CD4-positive, alpha-beta memory T cell (primary cell): ENCODE data around the gene JAKMIP1. TPM values are rescaled to one million over a fixed set of nuclear protein-coding genes. Genes with fewer than 3 reads are reported as not detected.

Experiments used
- CTCF ChIA-PET: fragments of 350-600 bp; sonication (Branson Sonifier 250); formaldehyde crosslinking; loops from one replicate; lab custom pipeline; 2021; ENCODE audit warnings: inconsistent platforms; ENCODE audit not compliant: partially characterized antibody; lab: Charles Lee
- POLR2A ChIA-PET: fragments of 350-600 bp; sonication (Branson Sonifier 250); formaldehyde crosslinking; loops from one replicate; lab custom pipeline; 2021; ENCODE audit not compliant: partially characterized antibody; lab: Charles Lee
- DNase-seq, 5 donors: peaks; one replicate each; pipeline versions ENCODE4 v3.0.0 to v3.0.0-alpha.2; 2020 to 2022; ENCODE audit warnings: mixed read lengths in 1 of 5
- H3K27ac ChIP-seq: one replicate; pipeline ENCODE4 v1.7.0; 2013; ENCODE audit warnings: low read depth, low read length
- H3K27me3 ChIP-seq: 2 replicates; pipeline ENCODE4 v1.7.0; 2013; ENCODE audit warnings: mild to moderate bottlenecking, low read length, moderate library complexity; ENCODE audit not compliant: insufficient read depth
- H3K36me3 ChIP-seq: 2 replicates; pipeline ENCODE4 v1.7.0; 2013; ENCODE audit warnings: mild to moderate bottlenecking, low read length, moderate library complexity; ENCODE audit not compliant: insufficient read depth
- H3K4me1 ChIP-seq: 2 replicates; pipeline ENCODE4 v1.7.0; 2013; ENCODE audit warnings: mild to moderate bottlenecking, low read length, moderate library complexity; ENCODE audit not compliant: insufficient read depth
- H3K4me3 ChIP-seq, 2 donors: one replicate each; pipeline ENCODE4 v1.7.0; 2013; ENCODE audit warnings: low read length in 2 of 2, mild to moderate bottlenecking in 1 of 2
- H3K9me3 ChIP-seq, 2 donors: one replicate each; pipeline ENCODE4 v1.7.0; 2013; ENCODE audit warnings: low read length in 2 of 2, control low read depth in 1 of 2; ENCODE audit not compliant: control insufficient read depth in 1 of 2
- H3K27ac Mint-ChIP-seq, 7 donors: one replicate each; pipeline ENCODE4 v1.8.0; 2020 to 2021; ENCODE audit warnings: mixed read lengths in 7 of 7, mild to moderate bottlenecking in 6 of 7, inconsistent platforms in 3 of 7, moderate library complexity in 3 of 7
- H3K27me3 Mint-ChIP-seq, 2 donors: one replicate each; pipeline ENCODE4 v1.8.0; 2020 to 2021; ENCODE audit warnings: mixed read lengths in 2 of 2
- H3K36me3 Mint-ChIP-seq, 2 donors: one replicate each; pipeline ENCODE4 v1.8.0; 2020 to 2021; ENCODE audit warnings: mixed read lengths in 2 of 2, inconsistent platforms in 1 of 2, mild to moderate bottlenecking in 1 of 2
- H3K4me1 Mint-ChIP-seq, 4 donors: one replicate each; pipeline ENCODE4 v1.8.0; 2020 to 2021; ENCODE audit warnings: mixed read lengths in 4 of 4, mild to moderate bottlenecking in 1 of 4
- H3K4me3 Mint-ChIP-seq, 8 donors: one replicate each; pipeline ENCODE4 v1.8.0; 2020 to 2021; ENCODE audit warnings: mixed read lengths in 8 of 8, mild to moderate bottlenecking in 7 of 8, moderate library complexity in 6 of 8, inconsistent platforms in 3 of 8
- H3K9me3 Mint-ChIP-seq, 8 donors: one replicate each; pipeline ENCODE4 v1.8.0; 2020 to 2021; ENCODE audit warnings: mixed read lengths in 8 of 8, mild to moderate bottlenecking in 5 of 8, inconsistent platforms in 3 of 8, moderate library complexity in 1 of 8
- intact Hi-C: fragments of 100-400 bp; cut with micrococcal nuclease; formaldehyde crosslinking; loops from one replicate; pipeline ENCODE4 v1.15.1; 2023
- polyA plus RNA-seq, 2 donors: library from polyadenylated mRNA; unstranded; fragments of 300-500 nt; fragmentation: Illumina TruSeq; gene quantifications; one replicate each; pipeline ENCODE4 v1.2.3, GENCODE V29; 2021
- total RNA-seq, 2 experiments: library from RNA; stranded (reverse); gene quantifications; one replicate each; pipeline ENCODE4 v1.2.3, GENCODE V29; 2021

The JAKMIP1 gene
- total RNA-seq (1 to 10 TPM; 3.0 to 3.7 TPM), polyA plus RNA-seq (10 to 100 TPM in 1 of 2 donors, 1 to 10 TPM in 1; 2.5 to 11.5 TPM)

GRCh38 chr4:6200011-6200921 is at the start of gene JAKMIP1:
JAKMIP1 (minus strand) TSS chr4:6200549; CDS start chr4:6112850, 87,699 bp downstream.
- H3K36me3 ChIP-seq = no peaks in the 10 kb centered on the region
- H3K36me3 Mint-ChIP-seq = peaks cover 0 to 5% of the 10 kb centered on the region in 2 donors
- H3K27ac ChIP-seq = peak within 1 kb of the TSS; percentile 28
- peaks cover 16 to 39% (median 22%) of the 10 kb centered on the region in 4 donors for H3K4me1 Mint-ChIP-seq
- peak; percentile 80 to 90 (median 82) for DNase-seq
- H3K27ac Mint-ChIP-seq = peak within 1 kb of the TSS; percentile 57 to 90 (median 69)
- peak within 1 kb of the TSS in 1 of 2 donors; percentile 62 for H3K4me3 ChIP-seq
- ChIA-PET POLR2A (interaction anchor here (0.6 to 4.9 kb wide), 10 partner anchors 9 to 71 kb away, joined by 3 to 71 read pairs (median 6); partner anchors contain the start of gene WFS1), CTCF (interaction anchor here (1.2 to 3.6 kb wide), 6 partner anchors 9 to 65 kb away, joined by 3 to 23 read pairs (median 7); no protein-coding TSS in a partner anchor)
- peaks cover 2% of the 10 kb centered on the region in 2 donors for H3K27me3 Mint-ChIP-seq
- peaks cover 36% of the 10 kb centered on the region for H3K4me1 ChIP-seq
- peaks cover 0 to 5% (median 2%) of the 10 kb centered on the region in 8 donors for H3K9me3 Mint-ChIP-seq
- intact Hi-C loops = loop anchor here (1.0 kb wide), 1 partner anchor 69 kb away; the partner anchor contains the start of gene WFS1
- peak within 1 kb of the TSS; percentile 76 to 94 (median 86) for H3K4me3 Mint-ChIP-seq
- H3K27me3 ChIP-seq = no peaks in the 10 kb centered on the region
- H3K9me3 ChIP-seq = no peaks in the 10 kb centered on the region

- Mint-ChIP-seq H3K4me1 (peaks cover 5 to 9% (median 7%) of the 10 kb centered on the region in 4 donors), H3K27me3 (peaks cover 24 to 36% of the 10 kb centered on the region in 2 donors), H3K9me3 (peaks cover 0 to 20% (median 15%) of the 10 kb centered on the region in 8 donors), H3K36me3 (peaks cover 0 to 5% of the 10 kb centered on the region in 2 donors), H3K4me3 (no peak overlapping the region), H3K27ac (no peak overlapping the region)
- H3K27ac ChIP-seq = no peak overlapping the region
- H3K9me3 ChIP-seq = no peaks in the 10 kb centered on the region
- CTCF ChIA-PET = interaction anchor here (1.3 to 12.0 kb wide), 5 partner anchors 11 to 114 kb away, joined by 3 to 374 read pairs (median 43); partner anchors contain the start of gene WFS1
- no peaks in the 10 kb centered on the region for H3K4me1 ChIP-seq
- DNase-seq = no peak
- intact Hi-C loops = no loop called here
- no peak overlapping the region for H3K4me3 ChIP-seq
- peaks cover 6% of the 10 kb centered on the region for H3K27me3 ChIP-seq
- H3K36me3 ChIP-seq = no peaks in the 10 kb centered on the region
- POLR2A ChIA-PET = no interaction called here
These were observed 48.0 kb upstream of the JAKMIP1 start for GRCh38 chr4:6248394-6248793.

GRCh38 chr4:6246170-6246634 is 45.9 kb upstream of the JAKMIP1 start:
- peaks cover 27 to 42% of the 10 kb centered on the region in 2 donors for H3K27me3 Mint-ChIP-seq
- Histone ChIP-seq H3K36me3 (no peaks in the 10 kb centered on the region), H3K4me3 (no peak overlapping the region), H3K4me1 (no peaks in the 10 kb centered on the region), H3K9me3 (no peaks in the 10 kb centered on the region), H3K27ac (no peak overlapping the region), H3K27me3 (peaks cover 6% of the 10 kb centered on the region)
- ChIA-PET POLR2A (no interaction called here), CTCF (interaction anchor here (1.4 to 12.0 kb wide), 2 partner anchors 81 to 113 kb away, joined by 4 to 374 read pairs; no protein-coding TSS in a partner anchor)
- intact Hi-C loops = no loop called here
- peaks cover 0 to 20% (median 15%) of the 10 kb centered on the region in 8 donors for H3K9me3 Mint-ChIP-seq
- peaks cover 0 to 5% of the 10 kb centered on the region in 2 donors for H3K36me3 Mint-ChIP-seq
- H3K27ac Mint-ChIP-seq = no peak overlapping the region
- no peak overlapping the region for H3K4me3 Mint-ChIP-seq
- no peak for DNase-seq
- H3K4me1 Mint-ChIP-seq = peaks cover 6 to 9% (median 7%) of the 10 kb centered on the region in 4 donors

- H3K9me3 Mint-ChIP-seq = peaks cover 0 to 20% (median 15%) of the 10 kb centered on the region in 8 donors
- DNase-seq = no peak
- H3K36me3 Mint-ChIP-seq = peaks cover 0 to 5% of the 10 kb centered on the region in 2 donors
- H3K27me3 ChIP-seq = peaks cover 6% of the 10 kb centered on the region
- H3K9me3 ChIP-seq = no peaks in the 10 kb centered on the region
- no peak overlapping the region for H3K4me3 Mint-ChIP-seq
- intact Hi-C loops = no loop called here
- H3K27me3 Mint-ChIP-seq = peaks cover 27 to 44% of the 10 kb centered on the region in 2 donors
- no peak overlapping the region for H3K27ac ChIP-seq
- CTCF ChIA-PET = interaction anchor here (0.9 to 12.0 kb wide), 4 partner anchors 8 to 112 kb away, joined by 3 to 374 read pairs (median 4); no protein-coding TSS in a partner anchor
- no peak overlapping the region for H3K4me3 ChIP-seq
- H3K4me1 Mint-ChIP-seq = peaks cover 4 to 11% (median 5%) of the 10 kb centered on the region in 4 donors
- H3K27ac Mint-ChIP-seq = no peak overlapping the region
- POLR2A ChIA-PET = no interaction called here
- H3K4me1 ChIP-seq = no peaks in the 10 kb centered on the region
- H3K36me3 ChIP-seq = no peaks in the 10 kb centered on the region
These were observed 45.2 kb upstream of the JAKMIP1 start for GRCh38 chr4:6245246-6246169.

- ChIA-PET CTCF (no interaction called here), POLR2A (no interaction called here)
- intact Hi-C loops = no loop called here
- DNase-seq = no peak
- no peaks in the 10 kb centered on the region for H3K4me1 ChIP-seq
- peaks cover 6% of the 10 kb centered on the region for H3K27me3 ChIP-seq
- no peak overlapping the region for H3K4me3 ChIP-seq
- no peak overlapping the region for H3K27ac ChIP-seq
- H3K4me3 Mint-ChIP-seq = no peak overlapping the region
- H3K27ac Mint-ChIP-seq = no peak overlapping the region
- H3K36me3 Mint-ChIP-seq = peaks cover 0 to 5% of the 10 kb centered on the region in 2 donors
- no peaks in the 10 kb centered on the region for H3K9me3 ChIP-seq
- no peaks in the 10 kb centered on the region for H3K36me3 ChIP-seq
- H3K9me3 Mint-ChIP-seq = peaks cover 0 to 20% (median 15%) of the 10 kb centered on the region in 8 donors
- H3K4me1 Mint-ChIP-seq = peaks cover 0 to 11% (median 4%) of the 10 kb centered on the region in 4 donors
- H3K27me3 Mint-ChIP-seq = peaks cover 25 to 35% of the 10 kb centered on the region in 2 donors
These were observed 42.1 kb upstream of the JAKMIP1 start for GRCh38 chr4:6242271-6243029.
